ENCODE data around the gene IQGAP3.

IQGAP3 gene

GRCh38 chr1:156511644-156512043, 60.7 kb downstream of the IQGAP3 start:
- TF ChIP-seq CTCF (IDR thresholded peaks at IDR 0.05) = no peak
- Histone ChIP-seq H3K27ac (peak overlapping the region; percentile 96 to 97), H3K4me3 (no peak overlapping the region)
- no peak for DNase-seq (ENCODE audit: low spot score)

DNA sequence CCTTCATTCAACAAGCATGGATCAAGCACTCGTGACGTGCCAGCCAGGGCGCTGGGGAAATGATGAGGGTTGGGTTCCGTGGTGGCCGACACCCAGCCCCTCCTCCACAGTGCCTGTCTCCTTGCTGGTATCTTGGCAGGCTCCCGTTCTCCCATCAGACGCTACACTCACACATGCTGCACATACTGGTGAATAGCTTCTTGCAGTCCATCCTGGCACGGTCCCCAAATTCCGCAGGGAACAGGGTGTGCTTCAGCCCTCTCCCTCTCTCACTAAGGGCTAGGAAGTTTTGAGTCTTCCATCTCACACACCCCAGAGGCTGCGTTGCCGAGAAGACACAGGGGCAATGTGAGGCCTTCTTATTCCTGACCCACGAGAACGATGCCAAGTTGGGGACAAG, 61.7 kb downstream of the IQGAP3 start:
- peak overlapping the region; percentile 96 to 97 for H3K27ac ChIP-seq
- peak overlapping the region; percentile 6 for H3K4me3 ChIP-seq
- peak; percentile 97 for DNase-seq (ENCODE audit: low spot score)
- no peak for TF ChIP-seq CTCF (IDR thresholded peaks at IDR 0.05)

DNA sequence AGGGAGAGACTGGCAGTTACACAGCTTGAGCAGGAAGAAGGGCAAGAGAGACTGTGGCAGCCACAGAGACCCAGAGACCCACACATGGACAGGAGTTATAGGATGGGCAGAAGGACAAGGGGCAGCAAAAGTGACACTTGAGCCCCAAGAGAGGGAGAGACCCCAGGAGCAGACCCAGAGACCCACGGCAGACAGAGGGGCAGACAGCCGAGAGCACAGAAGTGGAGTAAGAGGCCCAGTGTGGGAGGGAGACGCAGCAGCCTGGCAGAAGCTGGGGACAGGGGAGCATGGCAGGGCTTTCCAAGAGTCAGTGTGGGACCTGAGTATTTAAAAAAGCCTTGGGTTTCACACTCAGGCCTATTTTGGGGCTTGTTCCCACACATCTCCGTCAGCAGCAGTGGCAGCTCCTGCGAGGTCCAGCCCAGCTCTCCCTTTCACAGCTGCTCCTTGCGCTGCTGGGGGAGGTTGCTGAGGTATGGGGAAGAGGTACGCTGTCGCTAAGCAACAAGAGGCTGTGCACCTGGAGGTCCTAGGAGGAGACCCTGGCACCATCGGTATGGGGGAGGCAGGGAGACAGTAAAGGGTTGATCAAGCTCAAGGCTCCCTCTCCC, 62.8 kb downstream of the IQGAP3 start:
- no peak for DNase-seq (ENCODE audit: low spot score)
- Histone ChIP-seq H3K27ac (peak overlapping the region; percentile 96 to 97), H3K4me3 (no peak overlapping the region)
- no peak for TF ChIP-seq CTCF (IDR thresholded peaks at IDR 0.05)

DNA sequence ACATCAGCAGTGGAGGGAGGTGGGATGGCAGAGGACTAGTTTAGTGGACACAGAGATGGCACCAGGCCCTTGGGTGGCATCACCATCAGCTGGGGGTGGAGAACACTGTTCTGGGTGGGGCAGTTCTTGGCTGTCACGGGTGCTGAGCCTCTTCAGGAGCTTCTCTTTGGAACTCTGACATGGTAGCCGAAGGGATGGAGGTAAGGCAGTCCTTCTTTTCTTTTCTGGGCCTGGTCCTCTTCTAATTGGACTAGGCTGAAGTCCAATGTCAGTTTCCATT, 63.5 kb downstream of the IQGAP3 start:
- H3K27ac ChIP-seq = peak overlapping the region; percentile 96 to 97
- peak overlapping the region; percentile 29 for H3K4me3 ChIP-seq
- no peak for DNase-seq (ENCODE audit: low spot score)
- TF ChIP-seq CTCF (IDR thresholded peaks at IDR 0.05) = no peak

DNA sequence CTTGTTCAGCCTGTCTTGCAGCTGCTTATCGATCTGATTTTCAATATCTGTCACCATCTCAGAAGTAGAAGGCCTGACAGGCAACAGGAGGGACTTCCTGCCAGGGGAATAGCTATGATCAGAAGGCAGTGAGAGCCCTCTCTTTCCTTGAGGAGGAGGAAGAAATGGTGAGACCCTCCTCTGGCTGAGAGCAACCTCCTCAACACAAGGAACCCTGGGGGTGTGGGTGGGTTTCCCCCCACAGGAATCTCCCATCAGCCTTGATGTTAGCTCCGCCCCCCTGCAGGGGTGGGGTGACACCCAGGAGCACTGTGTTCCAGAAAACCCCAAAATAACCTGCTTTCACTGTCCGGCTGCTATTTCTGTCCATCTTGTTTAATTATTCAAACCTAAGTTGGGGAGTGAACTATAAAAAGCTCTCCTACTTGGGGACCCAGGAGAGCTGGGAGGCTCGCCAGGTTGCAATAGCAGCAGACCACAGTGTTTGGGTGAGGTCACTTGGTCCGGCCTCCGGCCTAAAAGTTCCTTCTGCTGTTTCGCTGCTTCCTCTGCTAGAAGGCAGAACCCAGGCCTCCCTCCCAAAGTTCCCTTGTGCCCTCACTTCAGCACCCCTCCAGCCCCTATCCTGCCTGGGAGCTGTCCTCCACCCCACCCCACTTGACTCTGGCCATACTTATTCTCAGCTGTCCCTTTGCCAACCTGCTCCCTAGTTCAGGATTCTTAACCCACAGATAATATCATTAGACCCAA, 64.0 kb downstream of the IQGAP3 start:
- peak overlapping the region; percentile 29 for H3K4me3 ChIP-seq
- H3K27ac ChIP-seq = peak overlapping the region; percentile 96 to 97
- peak; percentile 89 for DNase-seq (ENCODE audit: low spot score)
- no peak for TF ChIP-seq CTCF (IDR thresholded peaks at IDR 0.05)

DNA sequence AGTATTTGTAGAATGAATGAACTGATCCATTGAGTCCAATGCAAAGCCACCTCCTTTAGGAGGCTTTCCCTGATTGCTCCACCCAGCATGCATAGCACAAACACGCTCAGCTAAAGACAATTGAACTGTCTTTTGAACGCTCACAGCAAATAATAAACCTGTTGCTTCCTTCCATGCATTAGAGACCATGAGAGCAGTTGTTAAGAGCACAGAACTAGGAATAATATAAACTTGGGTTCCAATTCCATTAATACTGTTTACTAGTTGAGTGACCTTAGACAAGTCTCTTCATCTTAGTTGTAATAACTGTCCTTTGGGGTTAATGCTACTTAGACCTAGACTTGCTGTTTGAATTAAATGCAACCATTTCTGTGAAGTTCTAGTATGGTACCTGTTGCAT, 65.9 kb downstream of the IQGAP3 start:
- Histone ChIP-seq H3K4me3 (no peak overlapping the region), H3K27ac (peak overlapping the region; percentile 97 to 100)
- TF ChIP-seq CTCF (IDR thresholded peaks at IDR 0.05) = no peak
- DNase-seq (ENCODE audit: low spot score) = no peak

GRCh38 chr1:156505679-156506298, 66.6 kb downstream of the IQGAP3 start:
- Histone ChIP-seq H3K4me3 (peak overlapping the region; percentile 64), H3K27ac (peak overlapping the region; percentile 97 to 100)
- TF ChIP-seq CTCF (IDR thresholded peaks at IDR 0.05) = no peak
- DNase-seq (ENCODE audit: low spot score) = no peak

Measured in coronary artery (tissue), 2 donors.